ENCODE results near the gene GALNT18. TPM values are rescaled to one million over a fixed set of nuclear protein-coding genes. Genes with fewer than 3 reads are reported as not detected.
A peak's percentile ranks its signal among the peaks of the same experiment; 100 is the strongest.

The GALNT18 gene
- total RNA-seq, 1 experiment from 2014 or later: 5.7 TPM

DNA sequence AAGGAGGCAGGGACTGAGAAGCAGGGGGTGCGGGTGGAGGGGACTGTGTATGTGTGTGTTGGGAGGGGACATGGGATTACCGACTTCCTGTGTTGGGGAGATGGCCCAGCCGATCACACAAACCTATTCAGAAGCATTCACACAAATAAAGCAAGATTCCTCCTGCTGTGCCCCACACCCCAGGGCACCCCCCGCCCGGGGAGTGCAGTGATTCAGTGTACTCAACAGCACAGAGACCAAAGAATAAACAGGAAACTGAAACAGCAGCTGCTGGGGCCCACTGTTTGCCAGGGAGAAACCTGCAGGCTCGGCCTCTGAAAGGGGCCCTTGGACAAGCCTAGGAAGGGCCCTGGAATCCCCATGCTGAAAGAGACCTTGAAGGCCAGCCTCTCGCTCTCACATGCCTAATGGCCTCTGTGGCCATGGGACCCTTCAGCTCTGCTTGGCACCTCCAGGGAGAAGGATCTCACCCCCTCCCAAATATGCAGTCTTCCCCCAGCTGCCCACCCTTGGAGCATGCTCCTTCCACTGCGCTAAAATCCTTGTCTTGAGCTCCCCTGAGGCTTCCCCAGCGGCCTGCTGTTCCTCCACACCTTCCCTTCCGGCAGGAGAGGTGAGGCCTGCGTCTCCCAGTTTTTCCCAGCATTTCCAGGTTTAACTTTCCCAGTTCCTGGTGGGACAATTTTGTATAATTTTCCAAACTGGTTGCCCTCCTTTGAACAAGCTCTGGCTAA lies 341.7 kb downstream of the GALNT18 start:
- DNase-seq (ENCODE audit: low spot score): peak; percentile 11

DNA sequence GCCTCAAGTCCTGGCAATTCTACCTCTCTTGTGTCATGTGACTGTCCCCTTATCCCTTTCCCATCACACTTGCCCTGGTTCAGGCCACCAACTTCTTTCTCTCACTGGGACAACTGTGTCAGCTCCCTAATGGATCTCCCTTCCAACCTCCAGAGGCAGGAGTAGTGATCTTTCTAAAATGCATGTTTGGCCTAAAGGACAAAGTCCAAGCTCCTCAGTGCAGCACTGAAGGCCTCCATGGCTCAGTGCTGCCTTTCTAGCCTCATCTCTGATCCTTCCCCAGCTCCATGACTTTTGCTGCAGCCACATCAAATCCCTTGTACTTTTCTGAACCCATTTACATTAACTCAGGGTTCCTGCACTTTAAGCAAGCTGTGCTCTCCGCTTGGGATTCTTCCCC lies 349.6 kb downstream of the GALNT18 start:
- DNase-seq (ENCODE audit: low spot score): no peak

DNA sequence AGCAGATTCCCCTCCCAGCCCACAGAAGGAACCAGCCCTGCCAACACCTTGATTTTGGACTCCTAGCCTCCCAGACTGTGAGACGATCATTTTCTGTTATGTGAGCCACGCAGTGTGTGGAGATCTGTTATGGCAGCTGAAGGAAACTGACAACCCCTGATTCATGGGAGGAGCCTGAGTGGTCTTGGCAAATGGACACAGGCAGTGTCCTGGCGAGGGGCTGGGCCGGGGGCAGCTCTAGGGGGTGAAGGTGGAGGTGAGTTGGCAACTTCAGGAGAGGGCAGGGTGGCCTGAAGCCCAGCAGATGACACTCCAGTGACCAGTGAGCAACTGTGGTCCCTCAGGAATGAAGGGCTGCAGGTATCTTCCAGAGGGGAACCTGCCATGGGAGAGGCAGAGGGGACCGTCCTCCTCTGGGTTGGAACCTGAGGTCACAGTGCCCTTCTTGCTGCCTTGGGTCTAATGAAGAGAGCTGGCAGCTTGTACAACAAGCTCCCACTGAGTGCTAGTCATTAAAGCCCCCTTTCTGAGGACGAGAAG lies 351.5 kb downstream of the GALNT18 start:
- no peak for DNase-seq (ENCODE audit: low spot score)

DNA sequence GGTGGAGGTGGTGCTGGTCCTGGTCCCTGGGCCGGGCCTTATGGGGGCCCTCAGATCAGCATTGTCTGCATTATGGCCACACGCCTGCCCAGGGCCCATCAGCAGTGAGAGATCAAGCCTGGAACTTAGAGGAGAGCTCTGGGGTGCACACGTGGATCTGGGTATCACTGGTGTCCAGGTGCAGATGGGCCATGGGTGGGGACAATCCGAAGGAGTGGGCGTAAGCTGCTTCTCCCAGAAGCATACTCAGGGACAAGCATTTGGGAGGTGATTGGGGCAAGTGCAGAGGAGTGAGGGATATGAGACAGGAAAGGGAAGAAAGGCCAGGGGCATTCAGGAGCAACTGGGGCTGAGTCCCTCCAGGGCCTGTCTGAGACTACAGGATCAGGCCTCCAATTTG lies 353.1 kb downstream of the GALNT18 start:
- DNase-seq (ENCODE audit: low spot score): no peak

DNA sequence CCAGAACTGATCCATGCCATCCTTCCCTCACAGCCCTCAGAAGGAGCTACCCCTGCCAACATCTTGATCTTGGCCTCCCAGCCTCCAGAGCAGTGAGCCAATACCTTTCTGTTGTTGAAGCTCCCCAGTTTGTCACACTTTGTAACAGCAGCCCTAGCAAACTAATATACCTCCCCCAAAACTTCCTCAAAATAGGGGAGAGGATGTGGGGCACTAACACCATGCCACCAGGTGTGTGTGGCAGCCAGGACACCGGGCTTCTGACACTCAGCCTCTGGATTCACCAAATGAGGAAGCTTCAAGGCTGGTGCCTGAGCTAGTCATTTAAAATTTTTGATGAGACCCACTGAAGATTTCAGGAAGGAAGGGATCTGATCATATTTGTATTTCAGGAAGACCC lies 353.7 kb downstream of the GALNT18 start:
- no peak for DNase-seq (ENCODE audit: low spot score)

DNA sequence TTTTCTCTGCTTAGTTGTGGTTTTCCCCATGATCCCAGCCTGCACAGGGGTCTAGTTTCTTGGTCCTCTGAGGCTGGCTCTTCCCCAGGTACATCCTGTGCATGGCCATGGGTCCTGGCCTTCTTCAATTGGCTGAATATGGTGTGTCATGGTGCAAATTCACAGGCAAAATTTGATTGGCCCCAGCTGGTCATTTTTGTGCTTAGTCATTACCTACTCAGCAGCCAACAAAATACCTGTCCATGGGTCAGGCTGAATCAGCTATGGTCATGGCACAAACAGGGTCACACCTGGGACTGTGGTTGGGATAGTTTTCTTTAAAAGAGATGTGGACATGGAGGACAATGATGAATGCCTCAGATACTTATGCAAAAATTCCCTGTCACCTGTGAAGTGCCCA lies 354.5 kb downstream of the GALNT18 start:
- no peak for DNase-seq (ENCODE audit: low spot score)

DNA sequence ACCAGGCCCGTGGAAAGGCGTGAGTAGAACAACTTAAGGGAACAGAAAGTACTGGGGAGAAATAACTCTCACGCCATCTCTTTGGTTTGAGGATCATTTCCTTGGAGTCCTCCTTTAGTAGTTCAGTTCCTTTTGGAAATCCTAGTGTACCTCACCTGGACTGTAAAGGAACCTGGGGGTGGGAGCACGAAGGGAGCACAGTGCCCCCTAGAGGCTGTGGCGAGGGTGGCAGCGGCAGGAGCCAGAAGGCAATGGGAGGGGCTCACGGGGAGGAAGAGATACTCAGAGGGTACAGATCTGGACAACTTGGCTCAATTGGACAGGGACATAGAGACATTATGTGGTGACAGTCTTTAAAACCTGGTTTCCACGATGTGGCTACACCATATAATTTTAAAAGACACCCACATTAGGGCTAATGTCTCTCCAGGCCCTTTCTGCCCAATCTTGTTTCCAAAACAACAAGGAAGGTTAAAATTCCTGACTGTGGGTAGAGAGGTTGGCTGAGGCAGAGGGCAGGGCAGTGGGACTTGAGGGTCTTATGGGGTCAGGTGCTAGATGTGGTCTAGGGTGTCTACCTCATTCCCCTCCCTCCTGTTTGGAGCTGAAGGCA lies 355.7 kb downstream of the GALNT18 start:
- DNase-seq (ENCODE audit: low spot score): peak; percentile 17

DNA sequence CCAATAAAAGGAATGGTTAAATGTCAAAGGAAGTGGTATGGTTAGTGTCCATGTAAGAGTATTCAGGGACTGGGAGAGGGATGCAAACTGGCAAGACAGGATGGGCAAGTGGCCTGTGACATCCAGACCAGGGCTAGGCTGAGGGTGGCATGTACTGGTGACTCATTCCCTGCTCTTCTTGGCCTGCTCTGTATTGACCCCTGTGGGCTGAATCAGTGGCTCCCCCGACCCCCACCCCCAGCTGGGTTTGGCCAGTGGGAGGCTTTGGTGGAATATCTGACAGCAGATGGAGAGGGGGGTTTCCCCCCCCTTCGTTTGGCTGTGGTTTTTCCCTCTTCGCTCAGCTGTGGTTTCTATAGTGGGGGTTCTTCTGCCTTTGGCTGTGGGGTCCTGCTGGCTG lies 356.5 kb downstream of the GALNT18 start:
- no peak for DNase-seq (ENCODE audit: low spot score)

DNA sequence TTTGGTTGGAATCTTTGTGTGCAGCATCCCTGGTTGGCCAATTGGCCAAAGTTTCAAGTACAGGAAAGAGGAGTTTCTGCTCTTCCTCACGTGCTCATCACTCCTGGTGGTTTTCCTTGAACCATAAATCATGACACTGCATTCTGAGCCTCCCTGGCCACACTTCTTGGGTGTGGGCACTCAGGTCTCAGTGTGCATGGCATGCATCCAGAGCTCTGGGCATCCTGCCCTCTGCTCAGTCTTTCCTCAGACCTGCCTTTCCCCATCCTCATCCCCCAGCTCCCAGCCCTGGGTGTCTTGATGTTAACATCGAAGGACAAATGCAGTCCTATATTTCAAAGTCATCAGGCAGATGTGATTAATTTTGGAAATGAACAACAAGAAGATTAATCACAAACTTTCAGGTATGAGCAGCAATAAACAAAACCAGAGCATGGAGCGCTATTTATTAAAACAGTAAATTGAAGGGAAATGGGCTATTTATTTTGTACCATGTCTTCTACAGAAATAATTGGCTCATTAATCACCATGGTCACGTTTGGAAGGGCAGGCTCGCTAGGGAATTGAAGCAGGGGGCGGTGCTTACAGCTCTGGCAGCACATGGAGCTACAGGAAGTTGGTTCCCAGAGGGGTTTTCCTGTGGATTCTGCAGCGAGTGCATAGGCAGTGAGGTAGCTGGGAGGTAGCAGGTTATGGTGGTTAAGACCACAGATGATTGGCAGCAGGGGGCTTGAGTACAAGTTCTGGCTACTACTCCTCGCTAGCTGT lies 358.4 kb downstream of the GALNT18 start:
- DNase-seq (ENCODE audit: low spot score): peak; percentile 46

DNA sequence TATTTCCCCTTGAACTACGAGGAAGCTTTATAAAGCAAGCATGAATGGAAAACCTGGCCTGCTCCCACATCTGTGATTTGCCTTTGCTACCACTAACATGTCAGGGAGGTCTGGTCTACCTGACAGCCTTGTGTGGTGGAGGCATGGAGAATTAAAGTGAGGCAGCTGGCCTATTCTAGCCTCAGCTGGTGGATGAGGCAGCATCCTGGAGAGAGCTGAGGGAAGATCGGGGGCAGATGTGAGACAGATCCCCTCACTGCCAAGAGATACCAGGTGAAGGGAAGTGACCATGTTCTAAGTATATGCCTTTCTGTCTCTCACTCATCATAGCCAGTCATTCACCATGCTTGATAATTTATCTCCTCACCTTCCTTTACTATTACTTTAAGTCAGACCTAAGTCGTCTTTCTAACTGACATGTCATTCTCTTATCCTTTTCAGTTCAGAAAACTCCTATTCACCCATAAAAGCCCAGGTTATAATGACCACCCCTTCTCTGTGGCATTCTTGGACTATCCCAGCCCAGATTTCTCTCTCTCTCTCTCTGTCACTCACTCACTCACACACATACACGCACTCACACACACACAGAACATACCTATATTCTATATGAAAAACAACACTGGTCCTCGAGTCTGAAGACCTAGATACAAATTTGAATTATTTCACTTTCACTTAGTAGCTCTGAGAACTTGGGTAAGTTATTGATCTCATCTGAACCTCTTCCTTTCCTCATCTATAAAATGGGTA lies 359.5 kb downstream of the GALNT18 start:
- DNase-seq (ENCODE audit: low spot score): no peak

DNA sequence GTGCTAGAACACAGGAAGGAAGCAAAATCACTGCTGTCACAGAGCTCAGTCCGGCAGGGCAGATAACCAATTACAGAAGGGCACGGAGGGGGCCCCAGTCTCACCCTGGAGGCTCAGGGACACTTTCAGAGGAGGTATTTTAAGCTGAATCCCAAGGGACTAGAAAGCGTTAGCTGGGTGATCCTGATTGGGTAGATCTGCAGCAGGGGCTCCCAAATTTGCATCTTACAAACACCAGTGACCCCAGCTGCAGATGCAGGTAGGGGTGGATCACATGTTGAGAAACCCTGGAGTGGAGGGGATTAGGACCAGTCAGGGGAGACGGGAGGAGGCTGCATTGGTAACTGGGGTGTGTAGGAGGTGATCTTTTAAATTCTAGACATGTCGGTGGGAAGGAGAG lies 360.2 kb downstream of the GALNT18 start:
- no peak for DNase-seq (ENCODE audit: low spot score)

DNA sequence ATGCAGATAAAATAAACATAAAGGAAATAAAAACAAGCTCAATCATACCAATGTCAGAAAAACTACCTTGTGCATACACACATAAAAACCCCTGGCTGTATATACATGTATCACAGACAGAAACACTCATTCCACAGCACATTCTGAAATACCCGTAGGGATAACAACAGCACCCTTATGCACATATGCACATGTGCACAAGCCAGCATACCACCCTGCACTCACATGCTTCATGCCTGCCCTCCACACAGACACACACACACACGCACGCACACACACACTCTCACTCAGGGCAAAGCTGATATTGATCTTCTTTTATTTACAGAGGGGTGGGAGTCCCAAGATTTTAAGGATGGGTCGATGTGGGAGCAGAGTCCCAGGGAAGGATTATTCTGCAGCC lies 360.9 kb downstream of the GALNT18 start:
- DNase-seq (ENCODE audit: low spot score): no peak

DNA sequence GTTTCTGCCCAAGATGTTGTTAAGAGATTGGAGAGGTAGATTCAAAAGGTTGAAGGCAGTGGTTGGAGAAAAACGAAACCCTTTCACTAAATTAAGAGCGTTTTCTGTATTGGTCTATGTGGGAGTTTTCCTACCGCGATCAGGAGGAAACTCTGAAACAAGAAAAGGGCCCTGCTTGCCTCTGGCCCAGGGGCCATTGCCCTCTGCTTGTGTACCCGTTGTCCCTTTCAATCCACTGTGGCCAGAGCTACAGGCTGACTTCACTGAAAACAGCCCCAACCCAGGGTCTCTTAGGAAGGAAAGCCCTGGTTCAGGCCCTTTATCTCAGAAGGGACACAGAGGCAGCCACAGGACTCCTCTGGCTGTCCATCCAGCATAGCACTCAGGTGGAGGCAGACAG lies 367.8 kb downstream of the GALNT18 start:
- DNase-seq (ENCODE audit: low spot score): no peak

DNA sequence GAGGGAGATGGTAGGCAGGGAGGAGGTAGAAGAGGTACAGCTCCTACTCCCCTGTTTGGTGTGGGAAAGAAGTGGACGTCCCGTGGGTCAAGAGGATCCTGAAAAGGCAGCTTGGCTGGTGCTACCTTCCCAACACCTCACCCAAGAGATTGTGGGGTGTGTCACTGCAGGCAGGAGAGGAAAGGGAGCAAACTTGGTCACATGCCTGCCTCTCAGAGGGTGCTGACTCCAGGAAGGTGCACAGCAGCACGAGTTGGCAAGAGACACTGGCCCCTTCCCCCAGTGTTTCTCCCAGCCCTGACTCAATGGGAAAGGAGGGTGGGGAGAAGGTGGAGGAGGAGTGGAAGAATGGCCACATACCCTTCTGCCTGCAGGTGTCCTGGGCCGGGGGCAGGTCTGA lies 368.3 kb downstream of the GALNT18 start:
- DNase-seq (ENCODE audit: low spot score): no peak

DNA sequence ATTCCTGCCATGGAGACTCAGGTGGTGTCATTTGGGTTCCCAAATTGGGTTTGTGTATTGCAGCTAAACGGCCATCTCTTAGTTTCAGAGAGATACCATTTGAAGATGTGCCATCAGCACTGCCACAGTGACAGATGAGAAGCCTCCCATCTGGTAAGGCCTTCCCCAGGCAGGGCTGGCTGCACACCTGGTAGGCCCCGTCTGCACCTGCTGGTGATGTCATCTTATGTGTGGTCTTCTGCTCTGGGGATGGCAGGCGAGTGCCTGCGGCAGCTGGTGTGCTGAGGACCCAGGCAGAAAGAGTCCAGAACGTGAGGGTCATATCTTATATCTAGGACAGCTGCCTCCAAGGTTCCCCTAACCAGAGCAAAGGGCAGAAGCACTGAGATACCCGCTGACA lies 369.4 kb downstream of the GALNT18 start:
- DNase-seq (ENCODE audit: low spot score): no peak

DNA sequence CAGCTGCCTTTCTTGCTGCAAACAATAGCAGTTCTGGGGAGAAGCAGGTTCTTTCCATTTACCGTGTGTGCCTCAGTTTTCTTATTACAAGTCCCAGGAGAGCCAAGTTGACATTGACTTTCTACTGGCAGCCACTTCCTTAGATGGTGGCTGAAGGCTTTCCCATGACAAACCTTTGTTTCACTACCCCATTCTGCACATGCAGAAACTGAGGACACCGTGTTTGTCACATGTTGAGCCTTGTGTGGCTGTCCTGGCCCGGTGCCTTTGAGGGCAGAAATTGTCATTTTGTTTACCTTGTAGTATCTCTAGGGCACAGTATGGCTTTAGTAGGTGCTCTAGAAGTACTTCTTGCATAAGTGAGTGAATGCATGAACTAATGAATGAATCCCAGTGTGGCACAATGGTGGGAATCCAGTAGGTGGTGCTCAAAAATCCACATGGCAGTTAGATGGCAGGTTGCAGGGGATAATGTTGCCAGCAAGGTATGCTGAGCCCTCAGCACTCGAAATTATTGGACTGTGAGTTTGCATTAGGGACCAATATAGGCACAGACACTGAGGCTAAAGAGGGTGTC lies 370.3 kb downstream of the GALNT18 start:
- DNase-seq (ENCODE audit: low spot score): no peak

DNA sequence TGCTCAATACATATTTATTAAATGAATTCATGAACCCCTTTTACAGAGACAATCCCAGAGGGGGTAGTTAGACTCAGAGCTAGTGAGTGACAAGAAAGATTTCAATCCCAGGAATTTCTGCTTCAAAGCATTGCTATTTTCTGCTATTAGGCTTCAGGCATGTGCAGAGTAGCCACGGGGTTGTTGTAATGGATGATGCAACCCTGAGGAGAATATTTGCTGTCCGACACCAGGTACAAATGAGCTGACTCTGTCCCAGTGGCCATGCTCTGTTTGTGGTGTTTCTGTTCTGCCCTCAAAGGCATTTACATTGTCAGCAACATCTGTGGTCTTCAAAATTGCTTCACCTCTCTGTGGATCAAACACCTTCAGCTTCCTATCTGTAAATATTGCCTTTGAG lies 371.3 kb downstream of the GALNT18 start:
- DNase-seq (ENCODE audit: low spot score): no peak

DNA sequence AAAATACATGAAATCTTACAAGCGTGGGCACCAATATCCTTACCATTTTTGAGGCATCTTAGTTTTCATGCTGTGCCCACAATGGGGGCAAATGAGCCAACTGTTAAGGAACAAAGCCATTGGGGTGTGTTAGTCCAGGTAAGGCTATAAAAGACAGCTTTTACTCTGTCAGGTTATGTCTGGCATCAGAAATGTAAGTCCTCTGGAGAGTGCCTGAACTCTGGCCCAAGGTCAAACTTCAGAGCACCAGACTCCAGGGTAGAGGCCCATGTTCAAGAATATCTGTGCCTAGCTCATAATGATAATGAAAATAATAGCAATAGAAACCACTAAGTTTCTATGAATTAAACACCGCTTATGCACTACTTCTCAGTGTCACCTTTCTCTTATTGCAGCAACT lies 374.2 kb downstream of the GALNT18 start:
- no peak for DNase-seq (ENCODE audit: low spot score)

DNA sequence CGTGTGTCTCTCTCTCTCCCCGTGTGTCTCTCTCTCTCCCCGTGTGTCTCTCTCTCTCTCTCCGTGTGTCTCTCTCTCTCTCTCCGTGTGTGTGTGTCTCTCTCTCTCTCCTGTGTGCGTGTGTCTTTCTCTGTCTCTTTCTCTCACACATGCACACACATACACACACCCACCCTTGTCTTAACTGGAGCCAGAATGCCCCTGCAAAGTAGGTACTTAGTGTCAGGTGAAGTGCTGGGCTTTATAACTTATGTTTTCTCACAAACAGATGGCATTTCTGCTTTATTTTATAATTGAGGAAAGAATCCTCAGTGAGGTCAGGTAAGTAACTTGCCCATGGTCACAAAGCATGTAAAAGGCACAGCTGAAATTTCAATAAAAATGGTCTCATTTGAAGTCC lies 374.7 kb downstream of the GALNT18 start:
- no peak for DNase-seq (ENCODE audit: low spot score)

DNA sequence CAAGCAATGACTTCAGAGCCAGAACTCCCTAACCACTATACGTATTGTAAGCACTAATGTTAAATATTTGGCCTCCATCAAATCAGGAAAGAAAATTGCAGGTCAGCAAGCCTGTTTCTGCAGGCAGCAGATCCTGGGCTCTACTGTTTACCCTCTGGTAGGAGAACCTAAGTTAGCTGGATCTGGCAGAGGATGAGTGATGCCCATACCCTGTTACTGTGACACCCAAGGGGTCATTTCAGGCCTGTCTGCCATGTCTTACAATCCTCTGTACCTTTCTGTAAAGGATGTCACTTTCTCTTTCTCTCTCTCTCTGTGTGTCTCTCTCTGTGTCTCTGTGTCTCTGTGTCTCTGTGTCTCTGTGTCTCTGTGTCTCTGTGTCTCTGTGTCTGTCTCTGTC lies 375.6 kb downstream of the GALNT18 start:
- no peak for DNase-seq (ENCODE audit: low spot score)

DNA sequence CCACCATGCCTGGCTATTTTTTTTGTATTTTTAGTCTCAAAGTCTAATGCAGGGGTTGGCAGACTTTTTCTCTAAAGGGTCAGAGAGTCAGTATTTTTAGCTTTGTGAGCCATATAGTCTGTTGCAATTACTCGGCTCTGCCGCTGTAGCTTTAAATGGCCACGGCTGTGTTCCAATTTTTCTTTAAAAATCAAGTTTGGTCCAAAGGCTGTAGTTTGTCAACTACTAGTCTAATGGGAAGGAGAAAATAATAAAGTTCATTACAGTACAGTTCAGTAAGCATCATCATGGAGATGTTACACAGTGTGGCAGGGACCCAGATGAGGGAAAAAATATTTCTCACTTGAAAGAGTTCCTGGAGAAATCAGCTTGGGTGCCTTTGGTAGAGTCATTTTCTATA lies 376.4 kb downstream of the GALNT18 start:
- DNase-seq (ENCODE audit: low spot score): no peak

All from A172 (cell line).